Activated CD4-positive, alpha-beta T cell treated with anti-CD3 and anti-CD28 coated beads, Interleukin-2, amount 10 ng/mL, durations not matched to agents 7 days and 5 days (primary cell): ENCODE measurements around the gene SPHK2. TPM values are rescaled to one million over a fixed set of nuclear protein-coding genes. Genes with fewer than 3 reads are reported as not detected.
A peak's percentile ranks its signal among the peaks of the same experiment; 100 is the strongest.

Source experiments
- CTCF ChIA-PET: fragments of 350-600 bp; sonication (Branson Sonifier 250); formaldehyde crosslinking; loops from one replicate; lab custom pipeline; 2021; ENCODE audit warnings: antibody characterized with exemption; lab: Charles Lee
- POLR2A ChIA-PET: fragments of 350-600 bp; sonication (Branson Sonifier 250); formaldehyde crosslinking; loops from one replicate; lab custom pipeline; 2021; ENCODE audit warnings: antibody characterized with exemption; lab: Charles Lee
- DNase-seq: peaks from one replicate; pipeline ENCODE4 v3.0.0-alpha.2; 2020
- H3K27ac Mint-ChIP-seq: one replicate; pipeline ENCODE4 v1.8.0; 2021; ENCODE audit warnings: mild to moderate bottlenecking, moderate library complexity, mixed read lengths
- H3K27me3 Mint-ChIP-seq: one replicate; pipeline ENCODE4 v1.8.0; 2021; ENCODE audit warnings: mixed read lengths
- H3K36me3 Mint-ChIP-seq: one replicate; pipeline ENCODE4 v1.8.0; 2021; ENCODE audit warnings: low read depth, mixed read lengths
- H3K4me1 Mint-ChIP-seq: one replicate; pipeline ENCODE4 v1.8.0; 2021; ENCODE audit warnings: mixed read lengths
- H3K4me3 Mint-ChIP-seq: one replicate; pipeline ENCODE4 v1.8.0; 2021; ENCODE audit warnings: mild to moderate bottlenecking, moderate library complexity, mixed read lengths
- H3K9me3 Mint-ChIP-seq: one replicate; pipeline ENCODE4 v1.8.0; 2021; ENCODE audit warnings: mixed read lengths
- total RNA-seq, 2 experiments: library from RNA; stranded (reverse); gene quantifications; one replicate each; pipeline ENCODE4 v1.2.3, GENCODE V29; 2021

The SPHK2 gene
- total RNA-seq, 2 experiments from 2014 or later: 28.2 to 33.6 TPM

DNA sequence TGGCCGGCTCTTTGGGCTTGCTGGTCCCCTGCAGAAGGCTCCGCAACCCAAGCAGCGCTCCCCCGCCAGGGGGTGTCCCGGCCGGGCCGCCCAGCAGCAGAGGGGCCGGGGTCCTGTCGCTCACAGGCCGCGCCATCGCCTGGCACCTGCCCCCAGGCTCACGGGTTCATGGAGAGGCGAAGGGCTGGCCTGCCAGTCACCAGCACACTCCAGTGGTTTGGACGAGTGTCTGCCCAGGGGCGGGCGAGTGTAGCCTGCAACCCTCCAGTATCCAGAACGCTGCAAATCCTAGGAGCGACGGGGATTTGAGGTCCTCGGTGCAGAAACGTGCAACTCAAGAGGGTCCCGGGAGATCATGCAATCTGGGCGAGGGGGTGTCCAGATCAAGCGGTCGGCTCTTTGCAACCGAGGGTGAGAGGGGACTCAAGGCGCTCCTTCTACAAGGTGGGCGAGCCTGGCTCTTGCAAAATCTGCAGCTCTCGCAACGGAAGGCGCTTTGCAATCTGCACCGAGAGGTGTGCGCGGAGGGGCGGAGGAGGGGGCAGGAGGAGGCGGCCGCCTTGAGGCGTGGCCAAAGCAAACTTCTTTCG is 17.6 kb downstream of the SPHK2 start, which contains the start of gene DBP:
DBP (minus strand) TSS at position 521 of the 590 bp plus-strand sequence; CDS start at position 136, 385 bp downstream.
- peak within 1 kb of the TSS; percentile 99 for H3K27ac Mint-ChIP-seq
- peaks cover 13% of the 10 kb centered on the region for H3K36me3 Mint-ChIP-seq
- ChIA-PET CTCF (interaction anchor here (0.9 kb wide), 1 partner anchor 9 kb away, joined by 5 read pairs; the partner anchor contains the start of gene CA11), POLR2A (no interaction called here)
- peak; percentile 35 for DNase-seq
- peaks cover 50% of the 10 kb centered on the region for H3K4me1 Mint-ChIP-seq
- no peaks in the 10 kb centered on the region for H3K27me3 Mint-ChIP-seq
- H3K9me3 Mint-ChIP-seq: peaks cover 3% of the 10 kb centered on the region
- peak within 1 kb of the TSS; percentile 94 for H3K4me3 Mint-ChIP-seq

DNA sequence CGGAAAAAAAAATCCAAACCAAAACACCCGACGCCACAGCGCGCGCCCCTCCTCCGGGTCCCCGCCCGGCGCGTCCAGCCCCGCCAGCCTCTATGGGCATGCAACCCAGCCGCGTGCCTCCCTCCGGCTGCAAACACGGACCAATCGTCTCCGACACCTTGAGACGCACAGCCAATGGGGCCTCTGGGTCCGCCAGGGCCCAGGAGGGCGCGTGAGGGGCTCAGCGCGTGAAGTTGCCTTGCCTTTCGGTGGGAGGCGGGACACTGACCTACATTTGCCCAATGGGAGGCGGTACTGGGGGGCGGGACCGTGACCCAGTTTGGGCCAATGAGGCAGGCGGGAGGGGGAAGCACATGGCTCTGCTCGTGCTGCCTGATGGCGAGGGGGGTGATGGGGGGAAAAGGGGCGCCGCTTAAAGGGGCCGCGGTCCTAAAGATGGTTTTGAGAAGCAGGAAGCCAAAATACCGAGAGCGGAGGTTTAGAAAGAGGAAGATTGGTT is 18.2 kb downstream of the SPHK2 start:
- POLR2A ChIA-PET: interaction anchor here (0.7 kb wide), 1 partner anchor 208 kb away, joined by 7 read pairs; no protein-coding TSS in a partner anchor

DNA sequence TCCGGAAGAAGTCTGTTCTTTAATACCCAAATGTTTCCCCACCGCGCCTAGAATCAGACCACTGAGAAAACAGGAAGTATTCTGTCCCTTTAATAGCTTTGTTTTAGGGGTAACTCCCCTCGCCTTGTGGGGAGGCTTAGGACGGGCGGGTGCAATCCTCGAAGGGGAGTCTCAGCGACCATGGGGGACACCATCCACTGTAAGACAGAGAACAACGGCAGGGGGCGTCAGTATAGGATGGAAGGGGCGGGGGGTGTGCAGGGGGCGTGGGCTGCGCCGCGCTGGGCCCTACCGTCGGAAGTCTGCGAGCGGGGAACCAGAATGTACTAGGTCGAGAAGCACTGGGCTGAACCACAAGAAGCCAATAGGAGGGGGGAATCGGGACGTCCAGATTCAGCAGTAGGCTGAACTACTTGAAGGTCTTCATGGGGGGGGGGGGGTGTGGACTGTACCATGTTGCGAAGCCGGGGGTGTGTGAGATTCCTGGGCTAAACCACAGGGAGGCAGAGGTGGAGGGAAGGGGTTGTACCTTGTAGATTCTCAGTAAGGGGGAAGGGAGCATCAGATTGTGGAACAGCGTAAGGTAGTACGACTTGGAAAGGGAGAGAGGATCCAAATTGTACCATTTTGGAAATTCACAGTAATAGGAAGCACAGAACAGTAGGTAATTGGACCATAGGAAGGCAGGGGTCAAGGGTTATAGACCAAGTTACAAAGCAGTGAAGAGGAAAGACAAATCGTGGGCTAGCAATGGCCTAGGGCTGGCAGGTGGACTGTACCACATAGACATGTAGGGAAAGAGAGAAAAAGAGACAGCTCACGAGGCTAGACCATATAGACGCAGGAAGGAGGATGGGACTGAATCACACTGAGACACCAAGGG is 18.9 kb downstream of the SPHK2 start:
- peaks cover 8% of the 10 kb centered on the region for H3K36me3 Mint-ChIP-seq
- H3K4me3 Mint-ChIP-seq: peak overlapping the region; percentile 94
- peak; percentile 91 for DNase-seq
- H3K4me1 Mint-ChIP-seq: peaks cover 44% of the 10 kb centered on the region
- peak overlapping the region; percentile 99 for H3K27ac Mint-ChIP-seq
- peaks cover 3% of the 10 kb centered on the region for H3K9me3 Mint-ChIP-seq
- ChIA-PET CTCF (interaction anchor here (0.9 kb wide), 2 partner anchors 8 to 13 kb away, joined by 3 to 5 read pairs; partner anchors contain the start of gene CA11), POLR2A (interaction anchor here (0.7 kb wide), 1 partner anchor 208 kb away, joined by 7 read pairs; no protein-coding TSS in a partner anchor)
- H3K27me3 Mint-ChIP-seq: no peaks in the 10 kb centered on the region

More for the DNA sequence above, 18.2 kb downstream of the SPHK2 start:
- CTCF ChIA-PET: interaction anchor here (0.9 kb wide), 1 partner anchor 9 kb away, joined by 5 read pairs; the partner anchor contains the start of gene CA11
- Mint-ChIP-seq H3K4me3 (peak overlapping the region; percentile 94), H3K27me3 (no peaks in the 10 kb centered on the region), H3K4me1 (peaks cover 48% of the 10 kb centered on the region), H3K9me3 (peaks cover 3% of the 10 kb centered on the region), H3K36me3 (peaks cover 10% of the 10 kb centered on the region), H3K27ac (peak overlapping the region; percentile 99)
- DNase-seq: peak; percentile 100

DNA sequence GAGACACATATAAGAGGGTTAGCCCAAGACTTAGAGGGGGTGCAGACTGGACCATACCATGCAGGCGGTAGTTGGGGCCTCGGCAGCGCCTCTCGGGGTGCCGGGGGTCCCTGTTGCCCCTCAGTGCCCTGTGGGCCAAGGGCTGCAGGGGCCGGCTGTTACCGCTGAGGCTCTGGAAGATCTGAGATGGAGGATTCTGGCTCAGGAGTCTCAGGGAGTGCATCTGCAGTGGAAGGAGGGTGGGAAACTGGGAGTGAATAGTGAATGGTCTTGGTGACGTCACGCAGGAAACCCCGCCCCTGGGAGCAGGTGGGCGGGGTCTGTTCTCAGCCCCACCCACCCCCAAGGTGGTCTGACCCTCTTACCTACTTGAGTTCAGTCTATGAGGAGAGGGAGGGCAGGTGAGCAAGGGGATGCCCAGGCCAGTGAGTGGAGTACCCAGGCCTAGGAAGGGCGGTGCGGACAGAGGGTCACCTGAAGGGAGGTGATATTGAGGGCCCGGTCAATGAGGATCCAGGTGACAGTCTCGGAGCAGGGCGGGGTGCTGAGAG is 19.6 kb downstream of the SPHK2 start:
- no peak for DNase-seq
- CTCF ChIA-PET: interaction anchor here (0.9 kb wide), 1 partner anchor 12 kb away, joined by 3 read pairs; no protein-coding TSS in a partner anchor
- Mint-ChIP-seq H3K4me1 (peaks cover 37% of the 10 kb centered on the region), H3K9me3 (peaks cover 3% of the 10 kb centered on the region), H3K36me3 (peaks cover 8% of the 10 kb centered on the region), H3K27ac (peak overlapping the region; percentile 99), H3K27me3 (no peaks in the 10 kb centered on the region), H3K4me3 (peak overlapping the region; percentile 94)
- POLR2A ChIA-PET: no interaction called here

DNA sequence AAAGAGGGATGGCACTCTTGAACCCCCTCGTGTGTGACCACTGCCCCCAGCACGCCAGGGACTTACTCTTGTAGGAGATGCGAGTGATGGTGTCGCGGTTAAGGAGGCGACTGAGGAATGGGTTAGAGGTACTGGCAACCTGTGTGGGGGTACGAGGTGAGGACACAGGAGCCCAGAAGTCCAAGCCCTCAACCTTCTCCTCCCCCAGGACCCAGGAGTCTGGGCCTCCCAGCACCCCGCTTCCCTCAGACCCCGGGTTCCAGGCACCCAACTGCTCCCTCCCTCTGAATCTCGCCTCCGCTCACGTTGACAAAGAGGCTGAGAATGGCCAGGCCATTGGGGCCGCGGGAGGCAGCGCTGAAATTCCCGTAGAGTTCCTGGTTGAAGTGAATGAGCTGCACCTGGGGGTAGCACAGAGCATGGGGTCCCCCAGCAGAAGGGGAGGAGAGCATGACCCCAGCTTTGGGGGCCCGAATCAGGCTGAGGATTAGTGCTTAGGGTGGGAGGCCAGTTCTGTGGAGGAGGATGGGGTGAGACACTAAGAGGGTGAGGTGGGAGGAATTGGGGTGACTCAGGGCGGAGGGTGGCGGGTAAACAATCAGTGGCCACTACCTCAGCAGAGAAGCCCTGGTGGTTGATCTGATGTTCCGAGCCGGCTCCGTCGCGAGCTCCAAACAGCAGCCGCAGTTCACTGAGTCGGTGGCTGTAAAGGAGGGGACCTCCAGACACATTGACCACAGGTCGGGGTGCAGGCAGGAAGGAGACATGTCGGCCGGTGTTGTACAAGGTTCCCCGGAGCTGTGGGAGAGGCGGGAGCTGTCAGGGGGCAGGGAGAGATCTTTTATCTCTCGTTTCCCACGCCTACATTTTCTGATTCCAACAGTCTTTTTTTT is 20.4 kb downstream of the SPHK2 start:
- Mint-ChIP-seq H3K9me3 (peaks cover 3% of the 10 kb centered on the region), H3K27ac (peak overlapping the region; percentile 99), H3K4me1 (peaks cover 36% of the 10 kb centered on the region), H3K27me3 (no peaks in the 10 kb centered on the region), H3K36me3 (peaks cover 6% of the 10 kb centered on the region), H3K4me3 (peak overlapping the region; percentile 50)
- DNase-seq: no peak
- POLR2A ChIA-PET: no interaction called here
- CTCF ChIA-PET: interaction anchor here (0.6 kb wide), 1 partner anchor 23 kb away, joined by 3 read pairs; no protein-coding TSS in a partner anchor

DNA sequence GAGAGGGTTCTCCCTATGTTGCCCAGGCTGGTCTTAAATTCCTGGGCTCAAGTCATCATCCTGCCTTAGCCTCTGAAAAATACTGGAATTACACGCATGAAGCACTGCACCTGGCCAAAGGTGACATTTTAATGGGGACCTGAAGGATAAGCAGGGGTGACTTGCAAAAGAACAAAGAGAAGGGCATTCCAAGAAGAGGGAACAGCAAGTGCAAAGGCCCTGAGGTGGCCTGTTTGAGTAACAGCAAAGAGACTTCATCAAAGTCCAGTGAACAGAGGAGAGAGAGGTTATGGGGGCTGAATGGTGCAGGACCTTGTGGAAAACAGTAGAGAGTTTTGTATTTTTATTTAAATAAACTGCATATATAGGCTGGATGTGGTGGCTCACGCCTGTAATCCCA is 22.5 kb downstream of the SPHK2 start:
- CTCF ChIA-PET: interaction anchor here (0.6 to 0.8 kb wide), 2 partner anchors 11 to 36 kb away, joined by 3 to 5 read pairs; no protein-coding TSS in a partner anchor
- Mint-ChIP-seq H3K9me3 (peaks cover 3% of the 10 kb centered on the region), H3K27ac (no peak overlapping the region), H3K4me1 (peaks cover 42% of the 10 kb centered on the region), H3K27me3 (peaks cover 2% of the 10 kb centered on the region), H3K4me3 (no peak overlapping the region), H3K36me3 (peaks cover 6% of the 10 kb centered on the region)
- DNase-seq: no peak
- POLR2A ChIA-PET: no interaction called here

DNA sequence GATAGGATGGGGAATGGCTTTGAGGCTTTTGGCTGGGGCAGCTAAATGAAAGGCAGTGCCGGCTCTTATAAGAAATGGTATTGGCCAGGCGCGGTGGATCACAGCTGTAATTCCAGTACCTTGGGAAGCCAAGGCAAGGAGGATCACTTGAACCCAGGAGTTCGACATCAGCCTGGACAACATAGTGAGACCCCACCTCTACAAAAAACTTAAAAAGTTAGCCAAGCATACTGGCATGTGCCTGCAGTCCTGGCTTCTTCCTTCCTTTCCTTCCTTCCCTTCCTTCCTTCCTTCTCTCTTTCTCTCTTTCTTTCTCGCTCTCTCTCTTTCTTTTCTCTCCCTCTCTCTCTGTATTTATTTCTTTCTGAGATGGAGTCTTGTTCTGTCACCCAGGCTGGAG is 23.6 kb downstream of the SPHK2 start:
- CTCF ChIA-PET: no interaction called here
- Mint-ChIP-seq H3K4me1 (peaks cover 48% of the 10 kb centered on the region), H3K4me3 (no peak overlapping the region), H3K27me3 (peaks cover 2% of the 10 kb centered on the region), H3K9me3 (peaks cover 3% of the 10 kb centered on the region), H3K27ac (no peak overlapping the region), H3K36me3 (peaks cover 6% of the 10 kb centered on the region)
- DNase-seq: no peak
- POLR2A ChIA-PET: no interaction called here

DNA sequence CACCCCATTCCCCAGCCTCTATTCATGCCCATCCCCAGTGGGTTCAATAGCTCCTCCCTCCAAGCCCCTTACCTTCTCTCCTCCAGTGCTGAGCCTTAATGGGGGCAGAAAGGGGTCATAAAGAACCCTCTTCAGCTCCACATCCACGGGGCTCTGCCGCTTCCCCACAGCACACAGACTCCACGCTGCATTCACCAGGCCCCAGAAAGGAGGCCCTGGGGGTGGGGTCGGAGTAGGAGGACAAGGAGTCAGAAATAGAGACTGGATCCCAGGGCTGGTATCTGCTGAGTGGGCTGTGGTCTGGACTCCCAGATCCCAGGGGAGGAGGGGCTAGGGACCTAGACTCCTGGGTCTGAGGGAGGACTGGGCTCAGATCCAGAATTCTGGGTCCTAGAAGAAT is 25.0 kb downstream of the SPHK2 start:
- H3K9me3 Mint-ChIP-seq: no peaks in the 10 kb centered on the region
- H3K4me1 Mint-ChIP-seq: peaks cover 45% of the 10 kb centered on the region
- H3K27ac Mint-ChIP-seq: no peak overlapping the region
- no peak overlapping the region for H3K4me3 Mint-ChIP-seq
- H3K36me3 Mint-ChIP-seq: no peaks in the 10 kb centered on the region
- H3K27me3 Mint-ChIP-seq: peaks cover 2% of the 10 kb centered on the region
- no peak for DNase-seq
- CTCF ChIA-PET: interaction anchor here (0.6 to 2.2 kb wide), 3 partner anchors 11 to 198 kb away, joined by 3 to 10 read pairs (median 3); no protein-coding TSS in a partner anchor
- POLR2A ChIA-PET: no interaction called here

DNA sequence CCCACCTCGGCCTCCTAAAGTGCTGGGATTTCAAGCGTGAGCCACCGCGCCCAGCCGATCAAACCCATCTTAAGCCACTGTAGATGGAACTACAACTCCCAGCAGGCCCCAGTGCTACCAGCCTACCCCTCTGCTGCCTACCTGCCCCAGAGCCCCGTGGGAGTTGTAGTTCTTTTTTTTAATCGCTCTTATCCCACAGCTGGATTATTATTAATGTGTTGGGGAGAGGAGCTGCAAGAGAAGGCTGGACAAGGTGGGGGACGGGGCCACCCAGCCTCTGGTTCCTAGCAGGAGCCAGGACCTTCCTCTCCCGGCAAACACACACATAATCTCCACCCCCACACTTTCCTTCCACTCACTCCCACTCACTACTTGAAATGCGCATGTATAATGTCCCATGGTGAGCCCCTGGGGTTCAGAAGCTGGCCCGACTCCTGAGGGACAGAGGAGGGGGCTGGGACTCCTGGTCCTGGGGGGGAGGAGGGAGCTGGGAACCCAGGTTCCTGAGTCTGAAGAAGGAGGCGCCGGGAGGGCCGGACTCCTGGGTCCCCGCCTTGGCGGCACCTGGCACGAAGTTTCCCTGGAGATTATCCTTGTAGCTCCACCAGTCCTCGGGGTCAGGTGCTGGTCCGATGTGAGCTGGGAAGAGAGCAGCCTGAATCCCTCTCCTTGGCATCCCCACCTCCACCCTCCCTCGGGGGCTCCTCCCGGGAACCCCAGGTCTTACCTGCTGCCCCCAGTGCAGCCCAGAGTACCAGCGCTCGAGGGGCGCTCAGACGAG is 25.7 kb downstream of the SPHK2 start:
- Mint-ChIP-seq H3K4me1 (peaks cover 45% of the 10 kb centered on the region), H3K9me3 (no peaks in the 10 kb centered on the region), H3K27ac (peak overlapping the region; percentile 89), H3K27me3 (peaks cover 2% of the 10 kb centered on the region), H3K36me3 (no peaks in the 10 kb centered on the region), H3K4me3 (peak overlapping the region; percentile 76)
- POLR2A ChIA-PET: interaction anchor here (0.7 kb wide), 1 partner anchor 11 kb away, joined by 4 read pairs; no protein-coding TSS in a partner anchor
- DNase-seq: peak; percentile 81
- CTCF ChIA-PET: interaction anchor here (0.5 to 2.2 kb wide), 14 partner anchors 11 to 255 kb away, joined by 3 to 10 read pairs (median 4); partner anchors contain the start of gene NUCB1

DNA sequence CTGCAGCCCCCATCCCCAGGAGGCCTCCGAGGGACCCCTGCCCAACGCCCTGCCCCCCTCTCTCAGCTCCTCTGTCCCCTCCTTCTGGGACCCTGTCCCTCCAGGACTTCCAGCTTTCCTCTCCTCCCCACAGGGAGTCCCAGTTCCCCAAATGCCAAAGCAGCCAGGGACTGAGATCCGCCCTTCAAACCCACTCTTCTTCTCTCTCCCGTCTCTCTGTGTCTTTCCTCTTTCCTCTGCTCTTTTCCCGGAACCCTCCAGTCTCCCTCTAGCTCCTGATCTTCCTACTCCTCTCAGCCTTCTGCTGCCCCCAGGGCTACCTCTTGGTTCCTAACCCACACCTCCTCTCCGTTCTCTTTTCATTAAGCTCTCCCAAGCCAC is 26.3 kb downstream of the SPHK2 start:
- H3K27ac Mint-ChIP-seq: peak overlapping the region; percentile 89
- no peak for DNase-seq
- no peaks in the 10 kb centered on the region for H3K9me3 Mint-ChIP-seq
- peak overlapping the region; percentile 76 for H3K4me3 Mint-ChIP-seq
- peaks cover 2% of the 10 kb centered on the region for H3K27me3 Mint-ChIP-seq
- ChIA-PET POLR2A (interaction anchor here (0.7 kb wide), 1 partner anchor 11 kb away, joined by 4 read pairs; no protein-coding TSS in a partner anchor), CTCF (interaction anchor here (0.5 to 2.2 kb wide), 20 partner anchors 8 to 321 kb away, joined by 3 to 10 read pairs (median 4); partner anchors contain the start of genes DBP, EMP3 and NUCB1)
- peaks cover 47% of the 10 kb centered on the region for H3K4me1 Mint-ChIP-seq
- H3K36me3 Mint-ChIP-seq: no peaks in the 10 kb centered on the region
